Hepatocyte (in vitro differentiated cells): ENCODE results near the gene EFCAB6.

Experiments used
- CTCF ChIP-seq: fragments of 200-600 bp; sonication (generic); IDR thresholded peaks from 2 replicates; pipeline ENCODE4 v1.5.1; 2016; ENCODE audit warnings: antibody characterized with exemption, mild to moderate bottlenecking; ENCODE audit not compliant: poor library complexity
- EZH2phosphoT487 ChIP-seq: fragments of 200-600 bp; sonication (generic); IDR thresholded peaks from one replicate; pipeline ENCODE4 v1.6.1; 2018; ENCODE audit warnings: antibody characterized with exemption, mild to moderate bottlenecking, low read depth, moderate library complexity; ENCODE audit not compliant: unreplicated experiment, severe bottlenecking

- TF ChIP-seq CTCF (no peak), EZH2phosphoT487 (no peak)
Measured at GRCh38 chr22:43516996-43517635, 295.0 kb downstream of the EFCAB6 start.
